ENCODE data around the gene GMNN.
"Not testable (repeated sequence)": the region's sequence is repeated elsewhere in the genome, so short reads cannot be mapped to it uniquely, and the experiment has no call there.

Gene GMNN

GRCh38 chr6:24761193-24761835, 13.4 kb upstream of the GMNN start:
- in situ Hi-C loops (cut with HindIII; ENCODE audit: low sequenced_read_pairs): no loop called here

- in situ Hi-C loops (cut with HindIII; ENCODE audit: low sequenced_read_pairs): no loop called here
Measured at GRCh38 chr6:24761851-24762250, 12.9 kb upstream of the GMNN start.

- in situ Hi-C loops (cut with HindIII; ENCODE audit: low sequenced_read_pairs): no loop called here
Measured at GRCh38 chr6:24763578-24763977, 11.2 kb upstream of the GMNN start.

DNA sequence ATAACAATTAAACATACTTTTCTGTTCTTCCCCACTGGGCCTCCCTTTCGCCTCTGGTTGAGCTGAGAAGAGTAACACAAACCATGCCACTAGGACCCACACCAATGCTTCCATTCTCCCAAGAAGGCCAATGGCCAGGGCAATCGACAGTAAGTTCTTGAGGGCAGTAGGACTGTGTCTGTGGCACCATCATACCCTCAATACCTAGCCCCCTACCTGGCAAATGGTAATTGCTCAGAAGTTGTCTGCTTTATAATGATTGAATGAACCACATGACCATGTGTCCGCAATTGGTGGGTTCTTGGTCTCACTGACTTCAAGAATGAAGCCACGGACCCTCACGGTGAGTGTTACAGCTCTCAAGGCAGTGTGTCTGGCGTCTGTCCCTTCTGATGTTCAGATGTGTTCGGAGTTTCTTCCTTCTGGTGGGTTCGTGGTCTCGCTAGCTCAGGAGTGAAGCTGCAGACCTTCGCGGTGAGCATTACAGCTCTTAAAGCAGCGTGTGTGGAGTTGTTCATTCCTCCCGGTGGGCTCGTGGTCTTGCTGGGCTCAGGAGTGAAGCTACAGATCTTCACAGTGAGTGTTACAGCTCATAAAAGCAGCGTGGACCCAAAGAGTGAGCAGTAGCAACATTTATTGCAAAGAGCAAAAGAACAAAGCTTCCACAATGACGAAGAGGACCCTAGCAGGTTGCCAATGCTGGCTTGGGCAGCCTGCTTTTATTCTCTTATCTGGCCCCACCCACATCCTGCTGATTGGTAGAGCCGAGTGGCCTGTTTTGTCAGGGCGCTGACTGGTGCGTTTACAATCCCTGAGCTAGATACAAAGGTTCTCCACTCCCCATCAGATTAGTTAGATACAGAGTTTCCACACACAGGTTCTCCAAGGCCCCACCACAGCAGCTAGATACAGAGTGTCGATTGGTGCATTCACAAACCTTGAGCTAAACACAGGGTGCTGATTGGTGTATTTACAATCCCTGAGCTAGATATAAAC, 9.6 kb upstream of the GMNN start:
- in situ Hi-C loops (cut with HindIII; ENCODE audit: low sequenced_read_pairs): not testable (repeated sequence)

DNA sequence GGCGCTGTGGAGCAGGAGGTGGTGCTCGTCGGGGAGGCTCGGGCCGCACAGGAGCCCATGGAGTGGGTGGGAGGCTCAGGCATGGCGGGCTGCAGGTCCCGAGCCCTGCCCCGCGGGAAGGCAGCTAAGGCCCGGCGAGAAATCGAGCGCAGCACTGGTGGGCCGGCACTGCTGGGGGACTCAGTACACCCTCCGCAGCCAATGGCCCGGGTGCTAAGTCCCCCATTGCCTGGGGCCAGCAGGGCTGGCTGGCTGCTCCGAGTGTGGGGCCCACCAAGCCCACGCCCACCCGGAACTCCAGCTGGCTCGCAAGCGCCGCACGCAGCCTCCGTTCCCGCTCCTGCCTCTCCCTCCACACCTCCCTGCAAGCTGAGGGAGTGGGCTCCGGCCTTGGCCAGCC, 8.8 kb upstream of the GMNN start:
- in situ Hi-C loops (cut with HindIII; ENCODE audit: low sequenced_read_pairs): not testable (repeated sequence)

DNA sequence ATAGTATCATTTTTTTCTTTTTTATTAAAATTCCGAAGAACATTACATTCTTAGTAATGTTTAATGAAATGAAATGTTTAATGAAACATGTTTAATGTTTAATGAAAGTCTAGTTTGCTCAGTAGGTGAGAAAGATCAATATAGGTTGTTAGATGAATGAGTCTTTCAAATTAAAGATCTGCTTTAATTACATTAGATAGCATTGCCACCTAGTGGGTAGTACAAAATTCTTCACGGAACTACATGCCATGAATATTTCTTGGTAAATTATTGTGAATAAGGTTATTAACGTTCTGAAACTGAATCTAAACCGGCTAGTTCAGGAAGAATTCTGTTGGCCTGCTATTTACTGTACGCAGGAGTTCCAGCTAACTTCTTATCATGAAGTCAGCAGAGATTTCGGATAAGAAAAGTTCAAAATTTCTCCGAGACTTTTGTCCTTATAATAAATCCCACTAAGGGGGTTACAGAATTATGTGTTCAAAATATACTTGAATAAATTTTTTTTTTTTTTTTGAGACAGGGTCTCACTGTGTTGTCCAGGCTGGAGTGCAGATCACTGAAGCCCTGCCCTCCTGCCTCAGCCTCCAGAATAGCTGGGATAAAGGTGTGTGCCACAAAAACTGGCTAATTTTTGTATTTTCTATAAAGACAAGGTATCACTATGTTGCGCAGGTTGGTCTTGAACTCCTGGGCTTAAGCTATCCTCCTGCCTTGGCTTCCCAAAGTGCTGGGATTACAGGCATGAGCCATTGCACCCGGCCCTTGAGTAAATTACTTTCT, 7.9 kb upstream of the GMNN start:
- in situ Hi-C loops (cut with HindIII; ENCODE audit: low sequenced_read_pairs): no loop called here

DNA sequence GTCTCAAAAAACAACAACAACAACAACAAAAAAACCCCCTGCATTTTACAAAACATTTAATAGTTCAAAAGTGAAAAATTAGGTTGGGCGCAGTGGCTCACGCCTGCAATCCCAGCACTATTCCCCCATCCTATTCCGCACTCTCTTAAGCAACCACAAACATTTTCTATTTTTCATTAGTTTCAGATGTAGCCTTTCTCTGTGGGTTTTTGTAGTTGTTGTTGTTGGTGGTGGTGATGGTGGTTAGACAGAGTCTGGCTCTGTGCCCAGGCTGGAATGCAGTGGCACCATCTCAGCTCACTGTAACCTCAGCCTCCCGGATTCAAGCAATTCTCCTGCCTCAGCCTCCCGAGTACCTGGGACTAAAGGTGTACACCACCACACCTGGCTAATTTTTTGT, 6.4 kb upstream of the GMNN start:
- in situ Hi-C loops (cut with HindIII; ENCODE audit: low sequenced_read_pairs): no loop called here

DNA sequence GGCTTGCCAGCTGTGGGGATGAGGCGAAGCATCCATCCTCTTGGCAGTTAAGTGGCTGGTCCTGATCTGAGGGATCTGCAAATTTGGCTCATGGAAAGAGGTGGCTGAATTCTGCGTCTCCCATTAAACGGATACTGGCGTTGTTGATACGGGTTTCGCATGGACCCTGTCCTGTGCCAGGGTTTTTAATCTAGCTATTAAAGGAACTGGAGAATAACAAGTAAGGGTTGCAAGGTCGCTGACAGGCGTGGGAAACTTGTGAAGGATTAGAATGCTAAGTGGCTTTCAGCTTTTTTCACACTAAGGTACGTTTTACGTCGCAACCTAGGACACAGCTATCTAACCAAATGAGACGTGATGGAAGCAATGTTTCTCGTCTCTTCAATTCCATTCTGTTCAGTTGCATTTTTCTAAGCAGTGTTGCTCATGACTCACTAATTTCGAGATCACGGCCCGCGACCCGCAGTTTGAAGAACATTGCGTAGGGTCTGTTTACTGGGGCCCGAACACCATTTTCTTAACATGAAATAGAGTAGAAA, 852 bp downstream of the GMNN start:
- in situ Hi-C loops (cut with HindIII; ENCODE audit: low sequenced_read_pairs): no loop called here

- in situ Hi-C loops (cut with HindIII; ENCODE audit: low sequenced_read_pairs): no loop called here
Measured at GRCh38 chr6:24777227-24777626, 2.5 kb downstream of the GMNN start.

DNA sequence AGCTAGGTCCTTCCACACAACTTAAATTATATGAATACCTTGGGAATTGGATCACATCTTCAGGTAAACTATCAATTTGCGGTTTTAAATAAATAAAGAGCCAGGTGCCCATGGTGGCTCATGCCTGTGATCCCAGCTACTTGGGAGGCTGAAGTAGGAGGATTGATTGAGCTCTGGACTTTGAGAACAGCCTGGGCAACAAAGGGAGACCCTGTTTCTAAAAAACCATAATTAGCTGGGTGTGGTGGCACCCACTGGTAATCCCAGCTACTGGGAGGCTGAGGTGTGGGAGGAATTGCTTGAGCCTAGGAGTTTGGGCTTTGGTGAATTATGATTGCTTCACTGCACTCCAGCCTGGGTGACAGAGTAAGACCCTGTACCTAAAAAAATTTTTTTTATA, 3.4 kb downstream of the GMNN start:
- in situ Hi-C loops (cut with HindIII; ENCODE audit: low sequenced_read_pairs): no loop called here

- in situ Hi-C loops (cut with HindIII; ENCODE audit: low sequenced_read_pairs): no loop called here
Measured at GRCh38 chr6:24778878-24779277, 4.1 kb downstream of the GMNN start.

- in situ Hi-C loops (cut with HindIII; ENCODE audit: low sequenced_read_pairs): no loop called here
Measured at GRCh38 chr6:24779416-24780016, 4.8 kb downstream of the GMNN start.

- in situ Hi-C loops (cut with HindIII; ENCODE audit: low sequenced_read_pairs): no loop called here
Measured at GRCh38 chr6:24780206-24780605, 5.5 kb downstream of the GMNN start.

DNA sequence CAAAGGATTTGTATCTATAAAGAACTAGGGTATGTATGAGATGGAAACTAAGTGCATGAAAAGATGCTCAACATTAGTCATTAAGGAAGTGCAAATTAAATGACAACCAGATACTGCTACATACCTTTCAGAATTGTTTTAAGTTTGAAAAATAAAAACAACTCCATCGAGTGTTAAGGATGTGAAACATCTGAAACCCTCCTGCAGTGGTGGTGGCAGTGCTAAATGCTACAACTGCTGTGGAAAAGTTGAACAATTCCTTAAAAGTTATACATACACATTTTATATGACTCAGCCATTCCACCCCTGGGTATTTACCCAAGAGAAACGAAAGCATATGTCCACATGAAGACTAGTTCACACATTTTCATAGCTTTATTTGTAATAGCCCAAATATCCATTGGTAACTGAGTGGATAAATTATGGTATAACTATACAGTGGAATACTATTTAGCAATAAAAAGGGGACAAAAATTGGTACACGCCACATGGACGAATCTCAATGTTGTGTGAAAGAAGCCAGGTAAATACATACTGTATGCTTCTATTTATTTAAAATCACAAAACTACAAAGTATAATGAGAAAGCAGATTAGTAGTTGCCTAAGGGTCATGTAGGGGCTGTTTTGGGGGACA, 13.4 kb downstream of the GMNN start:
- in situ Hi-C loops (cut with HindIII; ENCODE audit: low sequenced_read_pairs): no loop called here

DNA sequence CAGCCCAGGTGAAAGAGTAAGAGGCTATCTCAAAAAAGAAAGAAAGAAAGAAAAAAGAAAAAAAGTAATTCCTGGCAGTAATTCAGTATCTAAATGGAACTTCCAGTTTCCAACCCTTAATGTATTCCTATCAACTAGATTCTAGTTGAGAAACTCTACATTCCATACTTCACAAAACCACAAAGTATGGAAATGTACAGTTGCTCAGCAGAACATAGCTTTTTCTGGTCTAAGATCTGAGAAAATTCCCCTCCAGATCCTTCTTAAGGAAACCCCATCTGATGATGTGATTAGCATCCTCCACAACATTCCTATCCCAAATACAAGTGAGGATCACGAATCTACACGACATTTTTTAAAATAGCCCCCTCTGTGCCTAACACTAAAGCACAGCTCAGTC, 20.4 kb downstream of the GMNN start:
- in situ Hi-C loops (cut with HindIII; ENCODE audit: low sequenced_read_pairs): no loop called here

DNA sequence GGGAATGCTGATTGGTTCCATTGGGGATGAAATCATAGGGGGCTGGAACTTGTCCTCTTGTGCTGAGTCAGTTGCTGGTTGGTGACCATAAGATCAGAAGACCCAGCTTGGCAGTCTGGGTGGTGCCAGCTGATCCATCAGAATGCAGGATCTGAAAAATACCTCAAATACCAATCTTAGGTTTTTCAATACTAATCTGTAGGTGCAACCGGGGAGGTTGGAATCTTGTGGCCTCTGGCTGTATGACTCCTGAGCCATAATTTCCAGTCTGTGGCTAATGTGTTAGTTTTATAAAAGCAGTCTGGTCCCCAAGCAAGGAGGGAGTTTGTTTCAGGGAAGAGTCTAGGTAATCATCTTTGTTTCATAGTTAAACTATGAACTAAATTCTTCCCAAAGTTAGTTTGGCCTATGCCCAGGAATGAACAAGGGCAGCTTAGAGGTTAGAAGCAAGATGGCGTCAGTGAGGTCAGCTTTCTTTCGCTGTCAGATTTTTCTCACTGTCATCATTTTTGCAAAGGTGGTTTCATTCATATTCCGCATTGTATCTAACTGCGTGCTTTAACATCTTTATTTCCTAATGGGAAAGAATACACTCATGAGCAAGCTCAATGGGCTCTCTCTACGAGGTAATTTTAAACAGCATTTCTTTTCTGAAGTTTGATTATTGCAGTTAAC, 22.0 kb downstream of the GMNN start:
- in situ Hi-C loops (cut with HindIII; ENCODE audit: low sequenced_read_pairs): no loop called here

GRCh38 chr6:24797596-24798216, 23.0 kb downstream of the GMNN start:
- in situ Hi-C loops (cut with HindIII; ENCODE audit: low sequenced_read_pairs): no loop called here

DNA sequence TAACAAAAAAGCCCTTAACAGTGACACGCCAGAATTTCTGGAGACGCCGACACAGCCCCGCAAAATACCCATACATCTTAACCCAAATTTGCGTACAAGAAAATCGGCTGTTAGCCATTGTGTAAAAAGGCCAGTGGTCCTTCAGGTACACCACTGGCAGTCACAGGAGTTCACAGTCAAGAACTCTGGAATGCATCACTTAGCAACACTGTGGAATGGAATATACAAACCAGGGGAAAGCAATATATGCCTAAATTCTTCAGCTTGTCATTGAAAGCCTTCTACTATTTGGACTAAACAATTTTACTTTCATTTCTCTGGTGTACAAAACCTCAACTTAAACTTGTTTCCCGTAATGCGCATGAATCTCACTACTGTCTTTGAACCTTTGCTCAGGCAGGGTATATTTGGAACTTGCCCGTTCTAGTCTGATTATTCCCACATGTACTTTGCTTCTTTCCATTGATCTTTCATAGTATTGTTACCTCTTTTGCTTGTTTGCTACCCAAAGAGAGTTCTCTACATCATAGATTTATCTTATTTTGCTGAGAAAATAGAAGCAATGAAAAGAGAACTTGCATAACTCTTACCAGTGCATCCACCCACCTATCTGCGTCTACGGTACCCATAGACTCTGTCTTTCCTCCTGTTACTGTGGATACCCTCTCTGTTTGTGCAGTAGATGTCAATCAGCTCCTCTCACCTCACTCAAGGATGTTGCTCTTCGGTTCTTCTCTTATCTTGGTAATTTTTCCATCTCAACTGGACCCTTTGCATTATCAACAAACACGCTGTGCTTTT, 24.2 kb downstream of the GMNN start, which contains the start of gene ARMH2:
TSS of gene ARMH2 (minus strand) at position 178 of the 801 bp plus-strand sequence. CDS start at position 118, 60 bp downstream.
- in situ Hi-C loops (cut with HindIII; ENCODE audit: low sequenced_read_pairs): no loop called here
